Panc1 (cell line): Measurements from ENCODE around the gene RUSF1. TPM values are rescaled to one million over a fixed set of nuclear protein-coding genes. Genes with fewer than 3 reads are reported as not detected.

ENCODE experiments used
- ATAC-seq: fragments of 200-7000 bp; cut with Tn5 transposase; 2 replicates; pipeline ENCODE4 v1.9.1; 2020; ENCODE audit warnings: mild to moderate bottlenecking, moderate library complexity
- BruUV-seq: library from RNA; stranded (reverse); fragments of 400-500 nt; replicated peaks from 2 replicates; lab custom pipeline; 2021; lab: Mats Ljungman, UMichigan
- CTCF ChIA-PET: fragments of 300-600 bp; sonication (Branson Sonifier 250); formaldehyde crosslinking; loops from one replicate; lab custom pipeline; 2022; ENCODE audit warnings: antibody characterized with exemption; lab: Charles Lee
- POLR2A ChIA-PET: fragments of 300-600 bp; sonication (Branson Sonifier 250); formaldehyde crosslinking; loops from one replicate; lab custom pipeline; 2022; ENCODE audit warnings: antibody characterized with exemption; lab: Charles Lee
- DNase-seq: peaks from one replicate; pipeline ENCODE4 v3.0.0-alpha.2; 2010; ENCODE audit warnings: low read depth, low spot score
- H3K27ac ChIP-seq: 2 replicates; pipeline ENCODE4 v1.5.1; 2011; ENCODE audit warnings: mild to moderate bottlenecking, low read length, inconsistent platforms
- H3K27me3 ChIP-seq: fragments of 200-500 bp; sonication (Bioruptor generic); 2 replicates; pipeline ENCODE4 v1.6.0; 2014; ENCODE audit warnings: low read length, inconsistent platforms; ENCODE audit not compliant: control insufficient read depth, insufficient read depth
- H3K36me3 ChIP-seq: fragments of 200-500 bp; sonication (Bioruptor generic); 2 replicates; pipeline ENCODE4 v1.5.1; 2014; ENCODE audit warnings: inconsistent platforms, mild to moderate bottlenecking, low read length, moderate library complexity; ENCODE audit not compliant: control insufficient read depth, insufficient read depth
- H3K4me1 ChIP-seq: 2 replicates; pipeline ENCODE4 v1.5.1; 2011; ENCODE audit warnings: inconsistent platforms, mild to moderate bottlenecking, low read length, moderate library complexity; ENCODE audit not compliant: control insufficient read depth, insufficient read depth
- H3K4me3 ChIP-seq, 2 experiments: 2 replicates each; pipeline ENCODE4 v1.5.1; 2011 to 2012; ENCODE audit warnings: low read depth in 2 of 2, low read length in 2 of 2, mild to moderate bottlenecking in 2 of 2, inconsistent platforms in 1 of 2, moderate library complexity in 1 of 2
- H3K9me3 ChIP-seq: fragments of 200-500 bp; sonication (Bioruptor generic); 2 replicates; pipeline ENCODE4 v1.5.1; 2014; ENCODE audit warnings: low read depth, mild to moderate bottlenecking, inconsistent platforms, low read length, moderate library complexity; ENCODE audit not compliant: control insufficient read depth, insufficient read depth
- CTCF ChIP-seq: fragments of 450-650 bp; IDR thresholded peaks from 2 replicates; pipeline ENCODE4 v1.5.1; 2017; ENCODE audit warnings: mild to moderate bottlenecking
- POLR2AphosphoS5 ChIP-seq: IDR thresholded peaks from 2 replicates; pipeline ENCODE4 v1.6.1; 2012; ENCODE audit warnings: mild to moderate bottlenecking, low read depth, low read length, moderate library complexity
- REST ChIP-seq, 2 experiments: IDR thresholded peaks; 2 replicates each; pipeline ENCODE4 v1.6.1; 2011 to 2012; ENCODE audit warnings: low read depth in 2 of 2, control low read depth in 1 of 2, low read length in 1 of 2, mild to moderate bottlenecking in 1 of 2, moderate library complexity in 1 of 2; ENCODE audit not compliant: insufficient read depth in 1 of 2
- SIN3A ChIP-seq: IDR thresholded peaks from 2 replicates; pipeline ENCODE4 v1.6.1; 2012; ENCODE audit warnings: low read depth, mild to moderate bottlenecking, low read length, moderate library complexity, borderline replicate concordance; ENCODE audit not compliant: insufficient read depth
- TCF7L2 ChIP-seq: IDR thresholded peaks from 2 replicates; pipeline ENCODE4 v1.6.1; 2011; ENCODE audit warnings: mild to moderate bottlenecking, low read depth, low read length, inconsistent platforms
- in situ Hi-C: cut with HindIII; loops from 2 replicates; pipeline ENCODE4 v1.10.0; 2016; ENCODE audit warnings: low sequenced_read_pairs, low pct_unique_long_range_greater_than_20kb
- intact Hi-C: fragments of 100-400 bp; cut with micrococcal nuclease; formaldehyde crosslinking; loops from one replicate; pipeline ENCODE4 v1.10.0; 2022; ENCODE audit not compliant: unreplicated experiment
- total RNA-seq: library from RNA; stranded (reverse); gene quantifications from one replicate; pipeline ENCODE4 v1.2.1, GENCODE V29; 2021; ENCODE audit not compliant: unreplicated experiment

Gene RUSF1
- total RNA-seq, 1 experiment from 2014 or later: 47.4 TPM

GRCh38 chr16:31502981-31503380 is 5.2 kb downstream of the RUSF1 start:
- no peak overlapping the region for H3K4me3 ChIP-seq
- in situ Hi-C loops: no loop called here
- no peaks in the 10 kb centered on the region for H3K27me3 ChIP-seq
- BruUV-seq: no TSS peak
- TF ChIP-seq TCF7L2: no peak
- TF ChIP-seq SIN3A: no peak
- TF ChIP-seq REST (IDR thresholded peaks at IDR 0.05; ENCODE audit: insufficient read depth in 1 of 2, low read depth in 2 of 2, low read length in 1 of 2): no peak
- no peak for TF ChIP-seq CTCF
- no peak for TF ChIP-seq POLR2AphosphoS5
- ChIA-PET CTCF (no interaction called here), POLR2A (no interaction called here)
- ATAC-seq (no peak), DNase-seq (no peak)
- no peak overlapping the region for H3K27ac ChIP-seq
- no peaks in the 10 kb centered on the region for H3K9me3 ChIP-seq
- intact Hi-C loops: no loop called here
- peaks cover 9% of the 10 kb centered on the region; the same call in 1 of the 2 replicates for H3K36me3 ChIP-seq
- H3K4me1 ChIP-seq: peaks cover 8% of the 10 kb centered on the region

GRCh38 chr16:31501966-31502348 is 6.2 kb downstream of the RUSF1 start:
- in situ Hi-C loops (no loop called here), intact Hi-C loops (no loop called here)
- Histone ChIP-seq H3K27me3 (no peaks in the 10 kb centered on the region), H3K4me3 (no peak overlapping the region), H3K4me1 (peaks cover 3% of the 10 kb centered on the region; the same call in 1 of the 2 replicates), H3K27ac (no peak overlapping the region), H3K9me3 (no peaks in the 10 kb centered on the region), H3K36me3 (peaks cover 7% of the 10 kb centered on the region; the same call in 1 of the 2 replicates)
- CTCF ChIA-PET: no interaction called here
- ATAC-seq (no peak), DNase-seq (no peak)
- BruUV-seq: no TSS peak
- TF ChIP-seq SIN3A (no peak), TCF7L2 (no peak)
- POLR2A ChIA-PET: no interaction called here

- in situ Hi-C loops: no loop called here
- H3K4me1 ChIP-seq: no peaks in the 10 kb centered on the region
- peaks cover 7% of the 10 kb centered on the region; the same call in 1 of the 2 replicates for H3K36me3 ChIP-seq
- ChIA-PET CTCF (interaction anchor here (0.6 kb wide), 1 partner anchor 213 kb away, joined by 3 read pairs; no protein-coding TSS in a partner anchor), POLR2A (no interaction called here)
- ATAC-seq: no peak
- H3K9me3 ChIP-seq: no peaks in the 10 kb centered on the region
- H3K27me3 ChIP-seq: no peaks in the 10 kb centered on the region
- no peak overlapping the region for H3K27ac ChIP-seq
- H3K4me3 ChIP-seq: no peak overlapping the region
- no TSS peak for BruUV-seq
- intact Hi-C loops: no loop called here
- TF ChIP-seq SIN3A (no peak), POLR2AphosphoS5 (no peak), CTCF (no peak), TCF7L2 (no peak), REST (IDR thresholded peaks at IDR 0.05; ENCODE audit: insufficient read depth in 1 of 2, low read depth in 2 of 2, low read length in 1 of 2) (no peak)
- DNase-seq: no peak
These were observed 6.8 kb downstream of the RUSF1 start for GRCh38 chr16:31501226-31501965.
